Bronchial epithelial cell (primary cell): ENCODE data around the gene PYGB. TPM values are rescaled to one million over a fixed set of nuclear protein-coding genes. Genes with fewer than 3 reads are reported as not detected.

ENCODE experiments used
- DNase-seq: peaks from one replicate; pipeline ENCODE4 v3.0.0-alpha.2; 2010; ENCODE audit warnings: low read depth
- FAIRE-seq: peaks from 2 replicates; lab custom pipeline; 2011; peaks lifted over from hg19 to GRCh38; lab: Jason Lieb, UNC
- H3K27me3 ChIP-seq: 2 replicates; pipeline ENCODE4 v1.5.1; 2011; ENCODE audit warnings: low read length; ENCODE audit not compliant: control insufficient read depth, insufficient read depth
- H3K36me3 ChIP-seq: 2 replicates; pipeline ENCODE4 v1.5.1; 2011; ENCODE audit warnings: low read length; ENCODE audit not compliant: control insufficient read depth, insufficient read depth
- H3K4me3 ChIP-seq: 2 replicates; pipeline ENCODE4 v1.5.1; 2011; ENCODE audit warnings: mild to moderate bottlenecking, low read depth, low read length, control low read depth
- total RNA-seq: library from RNA; depleted of rRNA; stranded (reverse); fragments of >200 nt; gene quantifications from 2 replicates; pipeline ENCODE4 v1.2.1, GENCODE V29; 2014
- TF ChIP-seq, protein P1 (sequence below): IDR thresholded peaks from 2 replicates; pipeline ENCODE4 v1.5.1; 2011; ENCODE audit warnings: mild to moderate bottlenecking, moderate library complexity, low read length, control low read depth, inconsistent platforms; ENCODE audit not compliant: insufficient read depth, severe bottlenecking

PYGB gene
- total RNA-seq, 1 donor from 2014 or later, result 213 TPM

DNA sequence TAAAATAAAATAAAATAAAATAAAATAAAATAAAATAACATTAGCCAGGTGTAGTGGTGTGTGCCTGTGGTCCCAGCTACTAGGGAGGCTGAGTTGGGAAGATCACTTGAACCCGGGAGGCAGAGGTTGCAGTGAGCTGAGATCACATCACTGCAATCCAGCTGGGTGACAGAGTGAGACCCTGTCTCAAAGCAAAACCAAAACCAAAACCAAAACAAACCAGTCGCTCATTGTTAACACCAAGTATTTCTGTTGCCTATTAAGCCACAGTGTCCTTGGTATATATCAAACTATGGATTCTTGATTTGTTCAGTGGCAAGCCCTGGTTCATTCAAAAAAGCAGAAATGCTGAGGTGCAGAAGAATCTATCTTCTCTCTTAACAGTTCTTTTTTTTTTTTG lies 65.7 kb downstream of the PYGB start:
- H3K27me3 ChIP-seq, result no peaks in the 10 kb centered on the region
- TF ChIP-seq, protein P1, sequence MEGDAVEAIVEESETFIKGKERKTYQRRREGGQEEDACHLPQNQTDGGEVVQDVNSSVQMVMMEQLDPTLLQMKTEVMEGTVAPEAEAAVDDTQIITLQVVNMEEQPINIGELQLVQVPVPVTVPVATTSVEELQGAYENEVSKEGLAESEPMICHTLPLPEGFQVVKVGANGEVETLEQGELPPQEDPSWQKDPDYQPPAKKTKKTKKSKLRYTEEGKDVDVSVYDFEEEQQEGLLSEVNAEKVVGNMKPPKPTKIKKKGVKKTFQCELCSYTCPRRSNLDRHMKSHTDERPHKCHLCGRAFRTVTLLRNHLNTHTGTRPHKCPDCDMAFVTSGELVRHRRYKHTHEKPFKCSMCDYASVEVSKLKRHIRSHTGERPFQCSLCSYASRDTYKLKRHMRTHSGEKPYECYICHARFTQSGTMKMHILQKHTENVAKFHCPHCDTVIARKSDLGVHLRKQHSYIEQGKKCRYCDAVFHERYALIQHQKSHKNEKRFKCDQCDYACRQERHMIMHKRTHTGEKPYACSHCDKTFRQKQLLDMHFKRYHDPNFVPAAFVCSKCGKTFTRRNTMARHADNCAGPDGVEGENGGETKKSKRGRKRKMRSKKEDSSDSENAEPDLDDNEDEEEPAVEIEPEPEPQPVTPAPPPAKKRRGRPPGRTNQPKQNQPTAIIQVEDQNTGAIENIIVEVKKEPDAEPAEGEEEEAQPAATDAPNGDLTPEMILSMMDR, result no peak
- peaks cover 2% of the 10 kb centered on the region for H3K36me3 ChIP-seq
- FAIRE-seq (no peak), DNase-seq (no peak)
- H3K4me3 ChIP-seq, result no peak overlapping the region

DNA sequence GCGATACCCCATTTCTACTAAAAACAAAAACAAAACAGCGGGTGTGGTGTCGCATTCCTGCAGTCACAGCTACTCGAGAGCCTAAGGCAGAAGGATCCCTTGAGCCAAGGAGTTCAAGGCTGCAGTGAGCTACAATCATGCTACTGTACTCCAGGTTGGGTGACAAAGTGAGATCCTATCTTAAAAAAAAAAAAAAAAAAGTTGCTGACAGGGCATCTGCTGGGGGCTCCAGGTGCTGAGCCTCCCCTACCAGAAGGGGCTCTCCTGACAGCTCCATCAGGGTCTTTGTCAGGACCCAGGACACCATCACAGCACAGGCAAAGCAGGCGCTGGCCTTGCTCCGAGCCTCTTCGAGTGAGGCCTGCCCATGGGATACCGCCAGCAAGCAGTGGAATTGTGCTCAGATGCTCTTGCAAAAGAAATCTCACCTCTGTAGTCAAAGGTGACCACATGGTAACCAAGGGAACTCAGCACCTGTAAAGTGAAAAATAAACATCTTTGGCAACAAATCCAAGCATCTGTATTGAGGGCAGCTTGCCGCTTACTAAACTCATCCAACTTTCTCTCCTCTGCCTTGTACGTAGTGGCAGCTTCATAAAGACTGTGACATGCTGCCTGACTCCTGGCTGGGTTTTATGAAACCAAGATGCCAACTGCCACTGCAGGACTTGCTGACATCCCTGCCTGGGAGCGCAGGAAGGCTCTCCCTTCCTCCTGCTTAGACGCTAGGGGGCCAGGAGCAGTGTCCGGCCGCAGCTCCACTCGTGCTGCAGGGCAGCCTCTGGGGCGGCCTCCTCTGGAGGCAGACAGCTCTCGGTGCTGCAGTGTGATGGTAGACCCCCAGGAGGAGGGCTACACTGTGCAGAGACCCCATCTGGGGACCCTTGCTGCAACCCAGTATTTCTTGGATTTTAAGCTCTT lies 66.9 kb downstream of the PYGB start:
- FAIRE-seq, result no peak

DNA sequence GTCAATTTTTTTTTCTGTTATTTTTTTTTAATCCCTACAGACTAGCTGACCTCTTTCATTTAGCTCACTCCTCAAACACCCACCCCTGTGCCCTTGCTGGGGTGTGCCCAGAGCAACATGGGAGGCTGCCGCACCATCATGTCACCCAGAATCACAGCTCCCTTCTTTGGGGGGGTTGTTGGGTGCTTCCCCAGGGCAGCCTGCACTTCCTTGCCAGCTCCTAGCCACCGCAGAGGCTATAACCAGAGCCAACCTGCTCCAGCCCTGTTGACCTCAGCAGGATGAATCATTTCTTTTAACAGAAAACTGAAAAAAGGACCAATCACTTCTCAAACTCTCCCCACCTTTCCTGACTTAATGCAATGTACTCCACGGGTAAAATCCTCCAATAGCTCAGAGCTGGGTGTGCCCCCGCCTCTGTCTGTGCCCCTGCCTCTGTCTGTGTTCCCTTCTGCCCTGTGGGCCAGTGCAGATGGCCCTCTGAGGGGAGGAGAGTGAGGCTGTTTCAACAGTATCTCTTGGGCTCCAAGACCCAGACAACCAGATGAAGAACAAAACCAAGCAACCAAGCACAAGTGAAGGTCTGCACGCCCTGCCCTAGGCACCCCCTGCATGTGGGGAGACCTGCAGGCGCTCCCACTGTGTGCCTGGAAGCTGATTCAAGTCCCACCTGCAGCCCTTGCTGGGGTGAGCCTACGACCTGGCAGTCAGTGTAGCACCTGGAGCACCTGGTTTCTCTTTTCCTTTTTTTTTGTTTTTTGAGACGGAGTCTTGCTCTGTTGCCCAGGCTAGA lies 67.7 kb downstream of the PYGB start:
- peaks cover 2% of the 10 kb centered on the region for H3K36me3 ChIP-seq
- DNase-seq (no peak), FAIRE-seq (no peak)
- no peaks in the 10 kb centered on the region for H3K27me3 ChIP-seq
- H3K4me3 ChIP-seq, result no peak overlapping the region
- TF ChIP-seq, protein P1, result no peak

More for the DNA sequence above, 66.9 kb downstream of the PYGB start:
- no peak overlapping the region for H3K4me3 ChIP-seq
- TF ChIP-seq, protein P1, result no peak
- peaks cover 2% of the 10 kb centered on the region for H3K36me3 ChIP-seq
- H3K27me3 ChIP-seq, result no peaks in the 10 kb centered on the region
- no peak for DNase-seq

DNA sequence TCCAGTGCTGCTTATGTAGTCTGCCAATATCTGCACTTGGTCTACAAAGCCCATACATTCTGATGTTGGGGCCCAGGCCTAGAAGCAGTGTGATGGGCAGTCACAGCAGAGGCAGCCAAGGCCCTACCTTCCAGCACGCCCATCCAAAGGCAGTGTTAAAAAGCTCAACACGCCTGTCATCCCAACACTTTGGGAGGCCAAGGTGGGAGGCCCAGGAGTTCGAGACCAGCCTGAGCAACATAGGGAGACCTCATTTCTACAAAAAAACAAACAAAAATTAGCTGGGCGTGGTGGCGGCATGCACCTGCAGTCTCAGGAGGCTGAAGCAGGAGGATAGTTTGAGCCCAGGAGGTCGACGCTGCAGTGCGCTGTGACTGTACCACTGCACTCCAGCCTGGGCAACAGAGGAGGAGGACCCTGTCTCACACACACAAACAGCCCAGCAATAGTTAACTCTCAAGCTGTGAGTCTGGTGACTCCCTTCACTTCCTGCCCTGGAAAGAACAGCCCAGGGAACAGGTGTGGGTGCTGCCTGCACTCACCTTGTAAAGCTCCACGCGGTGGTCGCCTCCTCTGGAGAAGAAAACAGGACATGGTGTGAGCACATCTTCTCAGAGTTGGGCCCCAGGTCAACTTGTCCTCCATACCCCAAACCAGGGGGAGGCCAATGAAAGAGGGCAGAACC lies 68.8 kb downstream of the PYGB start:
- DNase-seq (no peak), FAIRE-seq (no peak)
- Histone ChIP-seq H3K4me3 (no peak overlapping the region), H3K36me3 (peaks cover 4% of the 10 kb centered on the region), H3K27me3 (no peaks in the 10 kb centered on the region)
- TF ChIP-seq, protein P1, result no peak

DNA sequence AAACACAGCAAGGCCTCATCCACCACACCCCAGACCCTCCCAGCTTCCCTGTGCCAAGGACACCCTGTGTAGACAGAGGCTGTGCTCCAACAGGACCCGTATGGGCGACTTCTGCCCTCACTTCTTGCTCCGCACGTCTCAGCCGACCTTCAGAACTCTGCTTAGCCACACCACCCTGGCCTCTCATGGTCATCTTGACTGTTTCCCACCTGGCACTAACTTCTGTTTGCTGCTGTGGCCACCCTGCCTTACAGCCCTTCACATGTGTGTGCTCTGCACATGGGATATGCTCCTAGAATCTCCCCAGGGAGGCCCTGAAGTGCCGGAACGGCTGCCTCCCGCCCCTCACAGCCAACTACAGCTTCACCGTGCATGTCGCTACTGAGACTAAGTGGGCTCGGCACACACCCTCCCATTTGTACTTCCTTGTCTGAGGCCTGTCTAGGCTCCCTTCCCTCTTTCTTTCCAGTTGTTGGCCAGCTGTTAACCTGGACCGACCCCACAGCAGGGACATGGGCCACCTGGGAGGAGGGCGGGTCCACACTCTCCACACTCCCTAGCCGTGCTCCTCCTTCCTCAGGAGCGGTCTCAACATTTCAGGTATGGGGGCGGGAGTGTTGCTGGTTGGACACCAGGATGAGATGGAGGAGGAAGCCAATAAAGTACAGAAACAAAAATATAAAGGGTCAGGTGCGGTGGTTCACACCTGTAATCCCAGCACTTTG lies 69.6 kb downstream of the PYGB start:
- no peaks in the 10 kb centered on the region for H3K27me3 ChIP-seq
- H3K36me3 ChIP-seq, result peaks cover 4% of the 10 kb centered on the region
- TF ChIP-seq, protein P1, result no peak
- no peak overlapping the region for H3K4me3 ChIP-seq
- DNase-seq (no peak), FAIRE-seq (no peak)
